NCI-H1417 (cell line): ENCODE measurements around the gene CLNK.

Experiments used
- DNase-seq, 3 experiments: peaks; one replicate each; lab custom pipeline; 2025; lab: John Stamatoyannopoulos, UW

CLNK gene

GRCh38 chr4:10504570-10505179, 179.9 kb downstream of the CLNK start:
- no peak for DNase-seq

- no peak for DNase-seq
Measured at GRCh38 chr4:10502717-10503116, 181.9 kb downstream of the CLNK start.

GRCh38 chr4:10500776-10501175, 183.8 kb downstream of the CLNK start:
- no peak for DNase-seq

GRCh38 chr4:10496200-10496599, 188.4 kb downstream of the CLNK start:
- DNase-seq, result peak in 1 of 3 experiments; percentile 14

- no peak for DNase-seq
Measured at GRCh38 chr4:10495651-10496050, 188.9 kb downstream of the CLNK start.

- DNase-seq, result peak in 2 of 3 experiments; percentile 48 to 81
Measured at GRCh38 chr4:10492464-10492863, 192.1 kb downstream of the CLNK start.

- DNase-seq, result no peak
Measured at GRCh38 chr4:10491401-10491800, 193.2 kb downstream of the CLNK start.

GRCh38 chr4:10490996-10491395, 193.6 kb downstream of the CLNK start:
- no peak for DNase-seq

- no peak for DNase-seq
Measured at GRCh38 chr4:10482913-10483312, 201.7 kb downstream of the CLNK start.

- DNase-seq, result no peak
Measured at GRCh38 chr4:10480616-10481015, 204.0 kb downstream of the CLNK start.

- DNase-seq, result no peak
Measured at GRCh38 chr4:10478621-10479020, 205.9 kb downstream of the CLNK start.

GRCh38 chr4:10470505-10470904, 214.1 kb downstream of the CLNK start:
- DNase-seq, result no peak

- no peak for DNase-seq
Measured at GRCh38 chr4:10466161-10466560, 218.4 kb downstream of the CLNK start.

- no peak for DNase-seq
Measured at GRCh38 chr4:10462876-10463275, 221.7 kb downstream of the CLNK start.

GRCh38 chr4:10461850-10462400, 222.6 kb downstream of the CLNK start:
- no peak for DNase-seq

GRCh38 chr4:10461091-10461849, 223.3 kb downstream of the CLNK start:
- DNase-seq, result peak in 1 of 3 experiments; percentile 53

GRCh38 chr4:10460313-10461047, 224.1 kb downstream of the CLNK start:
- DNase-seq, result no peak

GRCh38 chr4:10459305-10459704, 225.3 kb downstream of the CLNK start:
- no peak for DNase-seq

GRCh38 chr4:10458177-10458576, 226.4 kb downstream of the CLNK start:
- no peak for DNase-seq

GRCh38 chr4:10457255-10457801, 227.2 kb downstream of the CLNK start, which contains the start of gene ZNF518B:
ZNF518B (minus strand) TSS chr4:10457426; CDS start chr4:10446328, 11,098 bp downstream.
- peak; percentile 46 to 83 (median 50) for DNase-seq

GRCh38 chr4:10456595-10457254, 227.8 kb downstream of the CLNK start:
- DNase-seq, result peak in 2 of 3 experiments; percentile 29 to 34

- no peak for DNase-seq
Measured at GRCh38 chr4:10456260-10456594, 228.3 kb downstream of the CLNK start.
